PFSK-1 (cell line): ENCODE data around the gene HEATR5B.
A peak's percentile ranks its signal among the peaks of the same experiment; 100 is the strongest.

ENCODE experiments used
- FOXP2 ChIP-seq: optimal IDR thresholded peaks from 2 replicates; pipeline ENCODE3; 2011; ENCODE audit warnings: borderline replicate concordance, control low read depth, inconsistent platforms; ENCODE audit not compliant: insufficient read depth; ENCODE audit errors: extremely low read length, extremely low read depth
- POLR2AphosphoS5 ChIP-seq: IDR thresholded peaks from 2 replicates; pipeline ENCODE4 v1.6.1; 2012; ENCODE audit warnings: low read depth, mild to moderate bottlenecking, control low read depth, low read length, moderate library complexity
- REST ChIP-seq, 2 experiments: IDR thresholded peaks; 2 replicates each; pipeline versions ENCODE4 v1.6.1 to v1.8.0; 2011 to 2012; ENCODE audit warnings: low read depth in 2 of 2, low read length in 2 of 2, control low read depth in 1 of 2, inconsistent platforms in 1 of 2, mild to moderate bottlenecking in 1 of 2, moderate library complexity in 1 of 2; ENCODE audit not compliant: insufficient read depth in 1 of 2
- SIN3A ChIP-seq: IDR thresholded peaks from 2 replicates; pipeline ENCODE4 v1.6.1; 2012; ENCODE audit warnings: mild to moderate bottlenecking, low read length, moderate library complexity, borderline replicate concordance; ENCODE audit not compliant: insufficient read depth
- TAF1 ChIP-seq: IDR thresholded peaks from 2 replicates; pipeline ENCODE4 v1.6.1; 2012; ENCODE audit warnings: low read length, control low read depth, borderline replicate concordance; ENCODE audit not compliant: insufficient read depth

- TF ChIP-seq REST (IDR thresholded peaks at IDR 0.05; ENCODE audit: insufficient read depth in 1 of 2, low read depth in 2 of 2, low read length in 2 of 2) (0 out of 4 replicates have a peak, but pooled peaks of 1 of the 2 experiments have one; percentile 37), TAF1 (peak; percentile 14; the same call in 1 of the 2 replicates), POLR2AphosphoS5 (peak; percentile 75), SIN3A (0 out of 2 replicates have a peak, but pooled peaks have one; percentile 33), FOXP2 (peak; percentile 8)
Measured at GRCh38 chr2:36966370-36967235, 117.6 kb downstream of the HEATR5B start, which contains the start of gene STRN.
